Esophagus muscularis mucosa (tissue), 3 donors: ENCODE measurements around the gene EFNB1.

Experiments
- POLR2A ChIP-seq: fragments of 450-650 bp; IDR thresholded peaks from one replicate; pipeline ENCODE4 v1.6.1; 2017; ENCODE audit warnings: antibody characterized with exemption, moderate library complexity, mild to moderate bottlenecking, low read depth
- TF ChIP-seq, protein P1 (sequence below), 3 experiments: fragments of 200-600 bp in 2 of 3; fragments of 450-650 bp in 1 of 3; sonication (generic) in 2 of 3; IDR thresholded peaks; one replicate each; pipeline ENCODE4 v1.5.1; 2017 to 2019; ENCODE audit warnings: antibody characterized with exemption in 3 of 3, mild to moderate bottlenecking in 2 of 3, moderate library complexity in 1 of 3

DNA sequence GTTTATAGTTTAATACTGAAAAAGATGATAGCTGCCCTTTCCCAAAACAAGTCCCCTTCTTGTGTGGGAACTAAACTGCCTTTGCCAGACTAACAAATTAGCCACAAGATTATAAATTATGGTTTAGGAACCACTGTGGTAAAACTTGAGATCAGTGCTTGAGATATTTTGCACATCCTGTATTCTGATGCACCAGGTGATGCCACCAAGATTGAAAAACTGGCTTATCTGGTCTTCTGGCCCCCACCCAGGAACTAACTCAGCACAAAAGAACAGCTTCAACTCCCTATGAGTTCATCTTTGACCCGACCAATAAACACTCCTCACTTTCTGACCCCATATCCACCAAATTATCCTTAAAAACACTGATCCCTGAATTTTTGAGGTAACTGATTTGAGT lies 36.7 kb upstream of the EFNB1 start:
- TF ChIP-seq POLR2A: no peak
- TF ChIP-seq, protein P1, sequence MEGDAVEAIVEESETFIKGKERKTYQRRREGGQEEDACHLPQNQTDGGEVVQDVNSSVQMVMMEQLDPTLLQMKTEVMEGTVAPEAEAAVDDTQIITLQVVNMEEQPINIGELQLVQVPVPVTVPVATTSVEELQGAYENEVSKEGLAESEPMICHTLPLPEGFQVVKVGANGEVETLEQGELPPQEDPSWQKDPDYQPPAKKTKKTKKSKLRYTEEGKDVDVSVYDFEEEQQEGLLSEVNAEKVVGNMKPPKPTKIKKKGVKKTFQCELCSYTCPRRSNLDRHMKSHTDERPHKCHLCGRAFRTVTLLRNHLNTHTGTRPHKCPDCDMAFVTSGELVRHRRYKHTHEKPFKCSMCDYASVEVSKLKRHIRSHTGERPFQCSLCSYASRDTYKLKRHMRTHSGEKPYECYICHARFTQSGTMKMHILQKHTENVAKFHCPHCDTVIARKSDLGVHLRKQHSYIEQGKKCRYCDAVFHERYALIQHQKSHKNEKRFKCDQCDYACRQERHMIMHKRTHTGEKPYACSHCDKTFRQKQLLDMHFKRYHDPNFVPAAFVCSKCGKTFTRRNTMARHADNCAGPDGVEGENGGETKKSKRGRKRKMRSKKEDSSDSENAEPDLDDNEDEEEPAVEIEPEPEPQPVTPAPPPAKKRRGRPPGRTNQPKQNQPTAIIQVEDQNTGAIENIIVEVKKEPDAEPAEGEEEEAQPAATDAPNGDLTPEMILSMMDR (IDR thresholded peaks at IDR 0.05): no peak
